Ovary (tissue), 9 donors: ENCODE results near the gene RUNX1. TPM values are rescaled to one million over a fixed set of nuclear protein-coding genes. Genes with fewer than 3 reads are reported as not detected.

Source experiments
- DNase-seq, 5 donors: peaks; one replicate each; pipeline ENCODE4 v3.0.0-alpha.2; 2019 to 2020
- H3K27ac ChIP-seq, 2 donors: fragments of 200-600 bp; one replicate each; pipeline versions ENCODE4 v1.5.1 to v1.8.0; 2019 to 2022
- H3K27me3 ChIP-seq: fragments of 200-600 bp; one replicate; pipeline ENCODE4 v1.8.0; 2022
- H3K36me3 ChIP-seq: fragments of 200-600 bp; sonication (generic); one replicate; pipeline ENCODE4 v1.5.1; 2019
- H3K4me1 ChIP-seq: one replicate; pipeline ENCODE4 v1.8.1; 2013; ENCODE audit warnings: mild to moderate bottlenecking, moderate library complexity; ENCODE audit not compliant: insufficient read depth
- H3K4me3 ChIP-seq: fragments of 200-600 bp; sonication (generic); one replicate; pipeline ENCODE4 v1.5.1; 2017
- H3K9me3 ChIP-seq, 2 donors: fragments of 200-600 bp in 1 of 2; sonication (generic) in 1 of 2; one replicate each; pipeline versions ENCODE4 v1.5.1 to v1.8.1; 2013 to 2019; ENCODE audit warnings: mild to moderate bottlenecking in 1 of 2, moderate library complexity in 1 of 2
- EP300 ChIP-seq: sonication (generic); formaldehyde crosslinking; IDR thresholded peaks from one replicate; pipeline ENCODE4 v1.6.1; 2017; ENCODE audit warnings: antibody characterized with exemption
- POLR2A ChIP-seq: fragments of 450-650 bp; IDR thresholded peaks from one replicate; pipeline ENCODE4 v1.6.1; 2017; ENCODE audit warnings: antibody characterized with exemption, mild to moderate bottlenecking, moderate library complexity
- WGBS, 3 donors: extraction: QIAGEN DNeasy Blood & Tissue Kit in 1 of 3; methylation state at CpG; one replicate each; pipeline versions ENCODE4 v1.1.5 to v1.1.7; 2013 to 2017; 5-methylcytosine and 5-hydroxymethylcytosine counted together
- intact Hi-C, 4 donors: fragments of 100-400 bp; cut with DNase I; formaldehyde crosslinking; loops; one replicate each; pipeline versions ENCODE4 v1.11.0 to v1.15.1; 2022 to 2023
- polyA plus RNA-seq, 2 donors: library from polyadenylated mRNA; stranded (reverse); fragments of 200-250 nt in 1 of 2; fragments of 350-450 nt in 1 of 2; fragmentation: Illumina TruSeq in 1 of 2; extraction: RNeasy Lipid Tissue Mini Kit (QIAGEN cat#74804) in 1 of 2; gene quantifications; one replicate each; pipeline ENCODE4 v1.2.3, GENCODE V29; 2013 to 2014
- total RNA-seq, 7 donors: library from RNA; depleted of rRNA in 2 of 7; stranded (reverse); fragments of >200 nt in 2 of 7; fragmentation: NEBNext Ultra II Directional in 3 of 7; extraction: Animal tissue kit (Norgen Biotek cat#: 25700) in 3 of 7; gene quantifications; one replicate each; pipeline versions ENCODE4 v1.1.0 to v1.2.4, GENCODE V29; 2016 to 2023
- TF ChIP-seq, protein P1 (sequence below), 3 donors: fragments of 450-650 bp in 2 of 3; fragments of 200-600 bp in 1 of 3; IDR thresholded peaks; one replicate each; pipeline versions ENCODE4 v1.5.1 to v1.8.0; 2016 to 2022; ENCODE audit warnings: antibody characterized with exemption in 3 of 3, mild to moderate bottlenecking in 1 of 3
- donor health status: DM: no; HTN: no; CAD: no; lungs with moderate emphysema.
- donor health status: DM: no; HTN: no; CAD: no.
- donor health status: Bipolar disorder and iron deficiency.
- donor health status: DM: yes; HTN: yes; CAD: no.
- donor health status: DM: no; HTN: no; CAD: no.
- donor health status: DM: yes; HTN: yes; CAD: no.

Gene RUNX1
- total and polyA plus RNA-seq, 9 donors, result 6.0 to 27.4 (median 17.8) TPM

- Histone ChIP-seq H3K27me3 (peaks cover 5% of the 10 kb centered on the region), H3K4me3 (no peak overlapping the region), H3K27ac (no peak overlapping the region), H3K9me3 (no peaks in the 10 kb centered on the region), H3K36me3 (no peaks in the 10 kb centered on the region), H3K4me1 (peaks cover 3% of the 10 kb centered on the region)
- WGBS, 3 donors, result 79 to 80% (median 80%) methylated on average over 10 of the region's 10 CpGs
- intact Hi-C loops, result no loop called here
- no peak for DNase-seq
- TF ChIP-seq EP300, result no peak
- TF ChIP-seq, protein P1, sequence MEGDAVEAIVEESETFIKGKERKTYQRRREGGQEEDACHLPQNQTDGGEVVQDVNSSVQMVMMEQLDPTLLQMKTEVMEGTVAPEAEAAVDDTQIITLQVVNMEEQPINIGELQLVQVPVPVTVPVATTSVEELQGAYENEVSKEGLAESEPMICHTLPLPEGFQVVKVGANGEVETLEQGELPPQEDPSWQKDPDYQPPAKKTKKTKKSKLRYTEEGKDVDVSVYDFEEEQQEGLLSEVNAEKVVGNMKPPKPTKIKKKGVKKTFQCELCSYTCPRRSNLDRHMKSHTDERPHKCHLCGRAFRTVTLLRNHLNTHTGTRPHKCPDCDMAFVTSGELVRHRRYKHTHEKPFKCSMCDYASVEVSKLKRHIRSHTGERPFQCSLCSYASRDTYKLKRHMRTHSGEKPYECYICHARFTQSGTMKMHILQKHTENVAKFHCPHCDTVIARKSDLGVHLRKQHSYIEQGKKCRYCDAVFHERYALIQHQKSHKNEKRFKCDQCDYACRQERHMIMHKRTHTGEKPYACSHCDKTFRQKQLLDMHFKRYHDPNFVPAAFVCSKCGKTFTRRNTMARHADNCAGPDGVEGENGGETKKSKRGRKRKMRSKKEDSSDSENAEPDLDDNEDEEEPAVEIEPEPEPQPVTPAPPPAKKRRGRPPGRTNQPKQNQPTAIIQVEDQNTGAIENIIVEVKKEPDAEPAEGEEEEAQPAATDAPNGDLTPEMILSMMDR (IDR thresholded peaks at IDR 0.05), result no peak
- TF ChIP-seq POLR2A, result no peak
Measured at GRCh38 chr21:34877485-34878128, 171.5 kb downstream of the RUNX1 start.

DNA sequence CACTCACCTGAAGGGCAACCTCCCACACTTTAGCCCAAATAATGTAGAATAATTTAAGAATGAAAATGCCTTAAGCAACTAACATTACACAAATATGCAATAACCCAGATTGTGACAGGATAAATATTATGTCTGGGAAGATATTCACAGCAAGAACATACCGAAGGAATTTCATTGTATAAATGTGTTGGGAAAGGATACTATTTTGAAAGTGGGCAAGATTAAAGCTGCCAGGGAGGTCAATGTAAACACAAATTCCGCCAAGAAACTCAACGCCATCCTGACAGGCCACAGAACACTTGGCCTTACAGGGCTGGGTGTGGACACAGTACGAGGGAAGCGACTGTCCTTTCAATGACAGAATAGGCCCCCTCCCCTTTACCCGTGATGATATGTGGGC is 173.3 kb downstream of the RUNX1 start:
- Histone ChIP-seq H3K9me3 (no peaks in the 10 kb centered on the region), H3K4me3 (no peak overlapping the region), H3K27me3 (peaks cover 5% of the 10 kb centered on the region), H3K27ac (no peak overlapping the region), H3K36me3 (no peaks in the 10 kb centered on the region), H3K4me1 (peaks cover 3% of the 10 kb centered on the region)
- intact Hi-C loops, result no loop called here
- no peak for DNase-seq
- WGBS, 3 donors, result 53 to 73% (median 57%) methylated on average over 6 of the region's 6 CpGs
- TF ChIP-seq POLR2A, result no peak
- no peak for TF ChIP-seq EP300
- TF ChIP-seq, protein P1 (IDR thresholded peaks at IDR 0.05), result no peak

DNA sequence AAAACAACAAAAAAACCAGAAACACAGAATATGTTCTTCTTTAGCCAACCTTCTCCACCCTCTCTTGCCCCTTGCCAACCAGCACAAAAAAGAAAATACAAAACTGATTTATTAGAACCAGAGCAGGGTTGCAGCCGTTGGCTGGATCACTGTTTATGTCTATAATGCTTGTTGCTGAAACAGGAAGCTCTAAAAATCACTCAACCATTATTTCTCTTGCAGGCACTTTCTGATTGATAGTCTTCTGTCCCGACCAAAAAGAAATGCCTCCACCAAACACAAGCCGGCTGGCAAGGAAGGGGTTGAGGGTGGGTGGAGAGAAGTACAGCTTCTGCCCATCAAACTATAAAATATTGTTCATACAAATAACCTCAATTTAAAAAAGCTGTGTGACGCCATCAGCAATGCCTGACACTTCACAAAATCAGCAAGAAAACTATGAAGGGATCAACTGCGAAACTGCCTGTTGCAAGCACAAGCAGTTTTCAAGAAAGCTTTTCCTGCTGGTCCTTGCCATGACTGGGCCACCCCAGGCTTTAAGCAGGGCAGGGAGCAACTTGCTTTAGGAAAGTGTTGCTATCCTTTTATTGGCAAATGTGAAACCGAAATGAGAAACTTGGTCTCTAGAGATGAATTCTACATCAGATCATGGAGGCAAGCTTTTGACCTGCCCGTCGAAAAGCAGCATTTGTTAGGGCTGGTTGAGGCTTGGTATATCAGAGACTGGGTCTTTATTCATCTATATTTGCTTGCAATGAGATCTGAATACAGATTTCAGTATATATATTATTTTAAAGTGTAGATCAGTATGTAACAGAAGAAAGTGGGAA is 174.2 kb downstream of the RUNX1 start:
- H3K4me3 ChIP-seq, result no peak overlapping the region
- no peaks in the 10 kb centered on the region for H3K9me3 ChIP-seq
- no peaks in the 10 kb centered on the region for H3K36me3 ChIP-seq
- no peak for DNase-seq
- TF ChIP-seq, protein P1 (IDR thresholded peaks at IDR 0.05), result no peak
- TF ChIP-seq POLR2A (no peak), EP300 (no peak)
- 56 to 65% (median 61%) methylated on average over 8 of the region's 8 CpGs for WGBS, 3 donors
- H3K27ac ChIP-seq, result no peak overlapping the region
- peaks cover 3% of the 10 kb centered on the region for H3K4me1 ChIP-seq
- intact Hi-C loops, result loop anchor here in 1 of 4 donors (5.0 kb wide), 1 partner anchor 78 kb away; no protein-coding TSS in a partner anchor
- H3K27me3 ChIP-seq, result peaks cover 5% of the 10 kb centered on the region

DNA sequence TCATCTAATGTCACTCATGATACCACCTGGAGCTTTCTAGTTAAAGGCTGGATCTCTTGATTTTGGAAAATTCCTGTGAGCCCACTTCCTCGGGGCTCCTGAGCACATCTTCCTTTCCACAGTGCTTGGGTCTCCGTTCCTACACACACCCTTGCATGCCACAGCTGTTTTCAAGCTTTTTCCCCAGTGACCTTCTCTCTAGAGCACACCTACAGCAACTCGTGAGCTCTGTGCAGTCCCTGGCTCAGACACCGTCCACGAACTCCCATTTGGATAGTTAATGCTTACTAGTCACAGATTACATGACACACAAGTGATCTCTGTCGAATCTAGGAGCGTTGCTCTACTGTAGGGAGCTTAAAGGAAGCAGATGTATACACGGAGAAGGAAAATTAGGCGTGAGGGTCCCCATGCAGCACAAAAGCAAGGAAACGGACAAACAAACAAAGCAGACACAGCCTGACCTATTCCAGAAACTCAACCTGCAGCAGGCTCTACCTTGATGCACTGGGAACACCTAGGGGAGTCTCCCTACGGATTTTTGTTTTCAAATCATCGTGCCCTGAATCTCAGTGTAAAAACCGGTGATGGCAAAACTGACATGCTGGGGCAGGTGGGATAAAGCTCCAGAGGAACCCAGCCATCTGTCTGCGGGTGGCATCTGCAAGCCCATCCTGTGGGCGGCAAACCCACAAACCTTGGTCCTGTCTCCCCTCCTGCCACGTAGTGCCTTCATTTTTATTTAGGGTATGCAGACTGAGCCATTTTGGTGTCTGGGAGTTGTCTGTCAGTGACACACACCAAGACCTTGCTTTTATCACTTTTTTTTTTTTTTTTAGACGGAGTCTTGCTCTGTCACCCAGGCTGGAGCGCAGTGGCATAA is 177.8 kb downstream of the RUNX1 start:
- 80 to 82% (median 80%) methylated on average over 18 of the region's 18 CpGs for WGBS, 3 donors
- Histone ChIP-seq H3K4me3 (no peak overlapping the region), H3K27ac (no peak overlapping the region), H3K27me3 (no peaks in the 10 kb centered on the region), H3K4me1 (peaks cover 2% of the 10 kb centered on the region), H3K9me3 (no peaks in the 10 kb centered on the region), H3K36me3 (no peaks in the 10 kb centered on the region)
- no peak for DNase-seq
- TF ChIP-seq EP300, result no peak
- no peak for TF ChIP-seq POLR2A
- TF ChIP-seq, protein P1 (IDR thresholded peaks at IDR 0.05), result no peak
- intact Hi-C loops, result loop anchor here in 1 of 4 donors (5.0 kb wide), 1 partner anchor 74 kb away; no protein-coding TSS in a partner anchor
